ENCODE results near the gene ASB5.

Gene ASB5

GRCh38 chr4:176222149-176222548 is 46.9 kb downstream of the ASB5 start:
- DNase-seq (ENCODE audit: low read depth), result no peak

GRCh38 chr4:176217510-176217909 is 51.5 kb downstream of the ASB5 start:
- DNase-seq (ENCODE audit: low read depth), result no peak

- peak; percentile 15 for DNase-seq (ENCODE audit: low read depth)
Measured at GRCh38 chr4:176212351-176212750, 56.7 kb downstream of the ASB5 start.

GRCh38 chr4:176210579-176211296 is 58.3 kb downstream of the ASB5 start:
- no peak for DNase-seq (ENCODE audit: low read depth)

GRCh38 chr4:176210101-176210500 is 58.9 kb downstream of the ASB5 start:
- peak; percentile 2 for DNase-seq (ENCODE audit: low read depth)

- DNase-seq (ENCODE audit: low read depth), result no peak
Measured at GRCh38 chr4:176209535-176209934, 59.5 kb downstream of the ASB5 start.

GRCh38 chr4:176207839-176208238 is 61.2 kb downstream of the ASB5 start:
- DNase-seq (ENCODE audit: low read depth), result no peak

GRCh38 chr4:176205299-176205698 is 63.7 kb downstream of the ASB5 start:
- no peak for DNase-seq (ENCODE audit: low read depth)

GRCh38 chr4:176198316-176198903 is 70.6 kb downstream of the ASB5 start:
- DNase-seq (ENCODE audit: low read depth), result no peak

- DNase-seq (ENCODE audit: low read depth), result peak; percentile 68
Measured at GRCh38 chr4:176195184-176195978, 73.6 kb downstream of the ASB5 start, which contains the start of gene SPATA4. Gene SPATA4 (minus strand): TSS chr4:176195585. CDS start chr4:176195562, 23 bp downstream.

- no peak for DNase-seq (ENCODE audit: low read depth)
Measured at GRCh38 chr4:176193938-176194337, 75.1 kb downstream of the ASB5 start.

GRCh38 chr4:176193126-176193525 is 75.9 kb downstream of the ASB5 start:
- no peak for DNase-seq (ENCODE audit: low read depth)

GRCh38 chr4:176191974-176192373 is 77.0 kb downstream of the ASB5 start:
- no peak for DNase-seq (ENCODE audit: low read depth)

- DNase-seq (ENCODE audit: low read depth), result no peak
Measured at GRCh38 chr4:176189891-176190795, 78.9 kb downstream of the ASB5 start.

GRCh38 chr4:176188654-176189053 is 80.4 kb downstream of the ASB5 start:
- DNase-seq (ENCODE audit: low read depth), result no peak

- no peak for DNase-seq (ENCODE audit: low read depth)
Measured at GRCh38 chr4:176187624-176188023, 81.4 kb downstream of the ASB5 start.

- no peak for DNase-seq (ENCODE audit: low read depth)
Measured at GRCh38 chr4:176186671-176187395, 82.2 kb downstream of the ASB5 start.

- no peak for DNase-seq (ENCODE audit: low read depth)
Measured at GRCh38 chr4:176186067-176186466, 83.0 kb downstream of the ASB5 start.

GRCh38 chr4:176185051-176185450 is 84.0 kb downstream of the ASB5 start:
- no peak for DNase-seq (ENCODE audit: low read depth)
